HepG2 (cell line): Measurements from ENCODE around the gene TPPP2. TPM values are rescaled to one million over a fixed set of nuclear protein-coding genes. Genes with fewer than 3 reads are reported as not detected.

ENCODE experiments used
- ATM ChIP-seq: fragments of 450-650 bp; IDR thresholded peaks from 2 replicates; pipeline ENCODE4 v1.7.1; 2017; ENCODE audit warnings: mild to moderate bottlenecking, borderline replicate concordance
- BRCA1 ChIP-seq: sonication (generic); formaldehyde crosslinking; IDR thresholded peaks from 2 replicates; pipeline ENCODE4 v1.4.0; 2020; ENCODE audit warnings: missing genetic modification reagents
- CEBPZ ChIP-seq: IDR thresholded peaks from 2 replicates; pipeline ENCODE4 v1.6.1; 2012; ENCODE audit warnings: low read length, improper control_type of control experiment
- EP300 ChIP-seq, 3 experiments: sonication (generic) in 1 of 3; formaldehyde crosslinking in 1 of 3; IDR thresholded peaks; 2 replicates each; pipeline versions ENCODE4 v1.5.1 to v1.6.1; 2011 to 2020; ENCODE audit warnings: low read depth in 2 of 3, low read length in 2 of 3, borderline replicate concordance in 1 of 3, improper control_type of control experiment in 1 of 3, mild to moderate bottlenecking in 1 of 3, missing genetic modification reagents in 1 of 3, moderate library complexity in 1 of 3
- FIP1L1 ChIP-seq: fragments of 200-400 bp; formaldehyde crosslinking; IDR thresholded peaks from 2 replicates; pipeline ENCODE4 v1.6.1; 2018; ENCODE audit warnings: low read depth, mild to moderate bottlenecking, low read length, moderate library complexity, borderline replicate concordance; ENCODE audit not compliant: insufficient read depth
- GABPB1 ChIP-seq: IDR thresholded peaks from 2 replicates; pipeline ENCODE4 v1.6.1; 2016; ENCODE audit warnings: mild to moderate bottlenecking, missing genetic modification reagents, moderate library complexity, missing compliant biosample characterization
- HNRNPK ChIP-seq: fragments of 200-400 bp; formaldehyde crosslinking; IDR thresholded peaks from 2 replicates; pipeline ENCODE4 v1.6.1; 2018; ENCODE audit warnings: low read length, low read depth, moderate library complexity, mild to moderate bottlenecking; ENCODE audit not compliant: poor library complexity, severe bottlenecking
- ISL2 ChIP-seq: sonication (generic); formaldehyde crosslinking; IDR thresholded peaks from 2 replicates; pipeline ENCODE4 v1.5.0; 2020; ENCODE audit warnings: missing genetic modification reagents
- MAZ ChIP-seq, 2 experiments: sonication (generic) in 1 of 2; formaldehyde crosslinking in 1 of 2; IDR thresholded peaks; 2 replicates each; pipeline versions ENCODE4 v1.5.0 to v1.6.1; 2012 to 2020; ENCODE audit warnings: low read depth in 2 of 2, mild to moderate bottlenecking in 2 of 2, borderline replicate concordance in 1 of 2, improper control_type of control experiment in 1 of 2, low read length in 1 of 2, missing genetic modification reagents in 1 of 2, moderate library complexity in 1 of 2
- MNT ChIP-seq: fragments of 450-650 bp; IDR thresholded peaks from 2 replicates; pipeline ENCODE4 v1.6.1; 2016
- PHF21A ChIP-seq: sonication (generic); formaldehyde crosslinking; IDR thresholded peaks from 2 replicates; pipeline ENCODE4 v1.5.0; 2020; ENCODE audit warnings: mild to moderate bottlenecking, missing genetic modification reagents
- RAD51 ChIP-seq: fragments of 450-650 bp; IDR thresholded peaks from 2 replicates; pipeline ENCODE4 v1.6.1; 2016; ENCODE audit warnings: borderline replicate concordance
- THAP8 ChIP-seq: sonication (generic); formaldehyde crosslinking; IDR thresholded peaks from 2 replicates; pipeline ENCODE4 v1.5.1; 2020; ENCODE audit warnings: missing genetic modification reagents, mild to moderate bottlenecking, borderline replicate concordance
- YEATS2 ChIP-seq: sonication (generic); formaldehyde crosslinking; IDR thresholded peaks from 2 replicates; pipeline ENCODE4 v1.4.0; 2020; ENCODE audit warnings: missing genetic modification reagents, borderline replicate concordance
- ZBTB20 ChIP-seq: sonication (generic); formaldehyde crosslinking; IDR thresholded peaks from 2 replicates; pipeline ENCODE4 v1.8.1; 2023; ENCODE audit warnings: missing genetic modification reagents, low read depth, mild to moderate bottlenecking, borderline replicate concordance
- ZNF354B ChIP-seq: sonication (generic); formaldehyde crosslinking; IDR thresholded peaks from 2 replicates; pipeline ENCODE4 v1.8.0; 2022; ENCODE audit warnings: mild to moderate bottlenecking, missing genetic modification reagents
- ZNF724P ChIP-seq: sonication (generic); formaldehyde crosslinking; IDR thresholded peaks from 2 replicates; pipeline ENCODE4 v1.8.0; 2022; ENCODE audit warnings: missing genetic modification reagents, borderline replicate concordance
- polyA plus RNA-seq, 8 experiments: library from polyadenylated mRNA; depleted of rRNA in 3 of 8; stranded (reverse) in 7 of 8; unstranded in 1 of 8; fragments of >200 nt; fragmentation: Illumina TruSeq in 4 of 8; extraction: Trizol in 4 of 8; gene quantifications; 2 replicates each; pipeline versions ENCODE4 v1.2.1 to v1.2.3, GENCODE V29; 2011 to 2016; ENCODE audit warnings: low read depth in 4 of 8, missing spikeins in 1 of 8, mixed read lengths in 1 of 8; ENCODE audit not compliant: insufficient read depth in 1 of 8
- total RNA-seq, 5 experiments: library from RNA; depleted of rRNA; stranded (reverse); fragments of >200 nt; fragmentation: Illumina TruSeq; extraction: Trizol; gene quantifications; 2 replicates each; pipeline ENCODE4 v1.2.3, GENCODE V29; 2016; ENCODE audit warnings: low read depth in 1 of 5

The TPPP2 gene
- total and polyA plus RNA-seq, 2 of the 13 experiments (the other 11 are each of a cell fraction or from before 2014, with no cell fraction given): 0.58 to 4.2 TPM

GRCh38 chr14:21055432-21056117 is 25.6 kb downstream of the TPPP2 start (continued):
- TF ChIP-seq CEBPZ: no peak
- no peak for TF ChIP-seq THAP8
- TF ChIP-seq GABPB1: peak; percentile 56; the same call in 1 of the 2 replicates
- peak; percentile 83; the same call in 1 of the 2 replicates for TF ChIP-seq YEATS2 (CRISPR knock-in tag)
- peak; percentile 77 for TF ChIP-seq ISL2 (CRISPR knock-in tag)
- TF ChIP-seq ZBTB20 (CRISPR knock-in tag): peak; percentile 90; the same call in 1 of the 2 replicates
- TF ChIP-seq FIP1L1: no peak
- TF ChIP-seq BRCA1 (CRISPR knock-in tag): peak; percentile 63; the same call in 1 of the 2 replicates
- peak in 1 of 2 experiments; percentile 88; a peak in 2 of 4 replicates for TF ChIP-seq EP300 (IDR thresholded peaks at IDR 0.05; ENCODE audit: low read depth in 2 of 2, low read length in 2 of 2)
- peak; percentile 54; the same call in 1 of the 2 replicates for TF ChIP-seq EP300 (CRISPR knock-in tag; IDR thresholded peaks at IDR 0.05; ENCODE audit: borderline replicate concordance)
- no peak for TF ChIP-seq HNRNPK
- TF ChIP-seq PHF21A: peak; percentile 100
- no peak for TF ChIP-seq ATM
- no peak for TF ChIP-seq ZNF354B (CRISPR knock-in tag)
- peak; percentile 53; the same call in 1 of the 2 replicates for TF ChIP-seq ZNF724P (CRISPR knock-in tag)
- no peak for TF ChIP-seq RAD51
- TF ChIP-seq MNT: no peak
- TF ChIP-seq MAZ (IDR thresholded peaks at IDR 0.05; ENCODE audit: borderline replicate concordance, low read depth, low read length): peak; percentile 81
- TF ChIP-seq MAZ (CRISPR knock-in tag; IDR thresholded peaks at IDR 0.05; ENCODE audit: low read depth): peak; percentile 73; the same call in 1 of the 2 replicates
